Endothelial cell of umbilical vein (primary cell): ENCODE measurements around the gene CD300LD.

Source experiments
- CTCF ChIP-seq, 2 donors: IDR thresholded peaks; 1 replicate in 1 of 2; 2 replicates in 1 of 2; pipeline ENCODE4 v1.5.1; 2011; ENCODE audit warnings: low read length in 2 of 2, mild to moderate bottlenecking in 2 of 2, moderate library complexity in 2 of 2, control low read depth in 1 of 2, inconsistent platforms in 1 of 2, low read depth in 1 of 2; ENCODE audit not compliant: insufficient read depth in 1 of 2; ENCODE audit errors: extremely low read depth in 1 of 2
- GATA2 ChIP-seq: IDR thresholded peaks from 2 replicates; pipeline ENCODE4 v1.7.0; 2011; ENCODE audit warnings: low read depth, mild to moderate bottlenecking, moderate library complexity, mixed read lengths, low read length; ENCODE audit not compliant: insufficient read length, insufficient read depth
- JUN ChIP-seq: IDR thresholded peaks from 2 replicates; pipeline ENCODE4 v1.6.1; 2011; ENCODE audit warnings: borderline replicate concordance, low read depth; ENCODE audit not compliant: insufficient read length, insufficient read depth
- MAX ChIP-seq: IDR thresholded peaks from 2 replicates; pipeline ENCODE4 v1.6.1; 2011; ENCODE audit not compliant: insufficient read depth, insufficient read length
- POLR2A ChIP-seq: IDR thresholded peaks from 2 replicates; pipeline ENCODE4 v1.6.1; 2012; ENCODE audit warnings: low read depth, mild to moderate bottlenecking, control low read depth, low read length
- POLR2AphosphoS5 ChIP-seq: IDR thresholded peaks from 2 replicates; pipeline ENCODE4 v1.6.1; 2012; ENCODE audit warnings: low read depth, mild to moderate bottlenecking, control low read depth, low read length, moderate library complexity; ENCODE audit not compliant: insufficient read depth

GRCh38 chr17:74616696-74617095 is 24.6 kb upstream of the CD300LD start:
- TF ChIP-seq CTCF (IDR thresholded peaks at IDR 0.05; ENCODE audit: extremely low read depth in 1 of 2, insufficient read depth in 1 of 2, low read depth in 1 of 2, low read length in 2 of 2) (no peak), POLR2AphosphoS5 (no peak), JUN (no peak), POLR2A (no peak), MAX (no peak), GATA2 (no peak)
